HG03060 (cell line): ENCODE data around the gene SMTNL1.

Experiments
- ATAC-seq: cut with Tn5 transposase; IDR thresholded peaks from one replicate; pipeline ENCODE4 v1.9.1; 2021; ENCODE audit warnings: low read depth, moderate number of reproducible peaks; ENCODE audit not compliant: unreplicated experiment

SMTNL1 gene

DNA sequence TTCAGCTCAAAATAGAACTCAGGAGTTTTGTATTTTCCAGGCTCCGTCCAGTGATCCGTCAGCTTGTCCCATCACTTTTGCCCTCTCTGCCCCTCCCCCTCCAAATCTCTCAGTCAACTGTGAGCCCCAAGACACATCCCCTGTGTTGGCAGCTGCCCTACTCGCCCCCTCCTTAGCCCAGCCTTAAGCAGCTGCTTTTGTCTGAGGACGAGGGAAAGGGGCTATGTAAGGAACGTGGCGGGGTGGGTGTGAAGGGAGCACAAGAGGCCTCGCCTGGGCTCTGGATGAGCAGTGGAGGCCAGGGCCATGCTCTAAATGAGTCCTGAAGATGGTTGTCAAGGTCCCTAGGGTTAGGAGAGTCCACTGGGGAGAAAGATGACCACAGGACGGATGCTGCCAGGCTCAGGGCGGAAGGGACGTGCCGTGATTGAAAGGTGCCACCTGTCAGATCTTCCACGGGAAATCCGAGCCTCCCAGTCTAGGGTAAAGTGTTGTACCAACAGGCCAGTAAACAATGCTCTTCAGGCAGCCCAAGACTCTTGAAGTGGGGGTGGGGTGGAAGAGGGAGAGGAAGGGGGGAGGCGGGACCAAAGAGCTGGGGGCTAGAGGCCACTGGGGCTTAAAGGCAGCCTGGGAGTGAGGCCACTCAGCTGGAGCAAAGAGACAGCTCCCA lies at the start of gene SMTNL1:
SMTNL1 (plus strand) TSS at position 649 of the 673 bp plus-strand sequence. CDS start 5,048 bp downstream, outside the sequence.
- no peak for ATAC-seq

GRCh38 chr11:57487920-57488659 lies 49.3 kb upstream of the SMTNL1 start:
- no peak for ATAC-seq

- no peak for ATAC-seq
Measured at GRCh38 chr11:57490456-57491248, 46.7 kb upstream of the SMTNL1 start.

- no peak for ATAC-seq
Measured at GRCh38 chr11:57491371-57492061, 45.9 kb upstream of the SMTNL1 start.

DNA sequence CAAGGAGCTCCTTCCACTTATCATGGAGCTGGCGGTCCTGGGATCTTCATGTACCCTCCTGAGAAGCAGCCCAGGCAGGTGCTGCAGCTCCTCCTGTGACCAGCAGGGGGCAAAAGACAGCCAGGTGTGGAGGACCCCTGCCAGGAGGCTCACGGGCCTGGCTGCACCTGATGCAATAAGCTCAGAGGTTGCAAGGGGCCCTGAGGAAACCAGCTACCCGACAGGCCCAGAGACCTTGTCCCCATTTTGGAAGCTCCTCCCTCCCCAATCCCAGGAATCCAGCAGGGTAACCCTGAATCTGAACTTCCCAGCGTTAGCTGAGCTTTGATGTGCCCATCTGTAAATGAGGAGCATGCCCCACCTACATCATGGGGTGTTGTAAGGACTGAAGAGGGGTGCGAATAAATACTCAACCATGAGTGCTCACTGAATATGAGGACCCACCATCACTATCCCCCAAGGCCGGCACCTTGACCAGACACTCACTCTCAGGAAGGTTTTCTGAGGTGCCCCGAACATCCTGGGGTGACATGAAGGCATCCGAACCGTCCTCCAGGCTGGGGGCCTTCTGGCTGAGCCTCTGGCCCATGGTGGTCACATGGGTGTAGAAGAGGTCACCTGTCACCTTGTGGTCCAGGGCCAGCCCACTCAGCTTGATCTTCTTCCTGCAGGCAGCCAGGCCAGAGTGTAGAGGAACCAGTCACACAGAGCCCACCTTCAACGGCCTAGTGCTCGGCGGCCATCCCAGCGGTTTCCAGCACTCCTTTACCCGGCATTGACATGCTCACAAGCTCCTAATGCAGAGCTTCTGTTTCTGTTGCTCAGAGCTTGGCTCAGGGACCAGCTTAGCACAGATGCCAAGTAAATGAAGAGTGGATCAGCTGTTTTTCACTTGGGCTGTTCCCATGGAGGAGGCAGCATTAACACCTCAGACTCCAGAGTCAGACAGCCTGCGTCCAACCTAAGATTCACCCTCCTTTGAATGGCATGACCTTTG lies 43.6 kb upstream of the SMTNL1 start:
- ATAC-seq: no peak

GRCh38 chr11:57496109-57496820 lies 41.1 kb upstream of the SMTNL1 start:
- ATAC-seq: no peak

- no peak for ATAC-seq
Measured at GRCh38 chr11:57497303-57498247, 39.8 kb upstream of the SMTNL1 start.

DNA sequence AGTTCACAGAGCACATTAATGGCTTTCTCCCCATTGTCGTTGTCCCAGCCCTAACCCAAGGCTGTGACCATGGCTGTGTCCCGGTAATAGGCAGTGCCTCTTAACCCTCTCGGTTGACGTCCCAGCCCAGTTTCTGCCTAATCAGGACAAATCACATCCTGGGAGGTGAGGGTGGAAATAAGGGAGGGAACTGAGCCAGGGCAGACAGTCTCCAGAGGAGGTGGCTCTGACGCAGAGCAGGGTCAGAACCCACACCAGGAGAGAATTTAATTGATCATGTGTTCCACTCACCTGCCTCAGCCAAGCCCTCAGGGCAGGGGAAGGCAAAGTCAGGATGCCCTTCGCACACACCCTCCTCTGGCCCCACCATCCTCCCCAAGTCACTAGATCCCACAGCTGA lies 38.9 kb upstream of the SMTNL1 start:
- ATAC-seq: no peak

DNA sequence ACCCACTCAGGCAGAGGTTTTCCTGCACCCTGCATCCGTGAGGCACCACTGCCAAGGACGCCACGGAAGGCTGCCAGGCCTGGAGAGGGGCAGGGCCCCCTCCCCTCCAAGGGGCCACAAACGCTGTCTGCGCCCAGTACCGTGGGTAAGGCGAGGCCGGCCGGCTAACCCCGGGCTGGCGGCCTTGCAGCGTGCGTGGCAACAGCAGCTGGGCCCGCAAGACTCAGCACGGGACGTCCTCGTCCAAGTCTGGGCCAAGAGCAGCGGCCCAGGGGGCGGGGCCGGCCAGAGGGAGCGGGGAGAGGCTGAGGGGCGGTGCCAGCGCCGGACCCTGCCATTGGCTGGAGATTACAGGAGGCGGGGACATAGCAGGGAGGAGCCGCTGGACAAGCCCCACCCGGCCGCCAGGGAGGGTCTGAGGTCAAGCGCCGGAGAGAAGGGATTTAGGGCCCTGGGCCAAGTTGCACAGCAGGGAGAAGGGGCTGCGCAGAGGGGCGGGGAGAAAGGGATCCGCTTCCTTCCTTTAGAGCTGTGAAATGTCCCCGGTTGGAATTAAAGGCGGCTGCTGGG lies 37.9 kb upstream of the SMTNL1 start:
- ATAC-seq: no peak

GRCh38 chr11:57499983-57500461 lies 37.4 kb upstream of the SMTNL1 start:
- no peak for ATAC-seq

- no peak for ATAC-seq
Measured at GRCh38 chr11:57500515-57500914, 36.9 kb upstream of the SMTNL1 start.

GRCh38 chr11:57500926-57501325 lies 36.5 kb upstream of the SMTNL1 start:
- no peak for ATAC-seq

GRCh38 chr11:57501953-57502352 lies 35.4 kb upstream of the SMTNL1 start:
- ATAC-seq: no peak

DNA sequence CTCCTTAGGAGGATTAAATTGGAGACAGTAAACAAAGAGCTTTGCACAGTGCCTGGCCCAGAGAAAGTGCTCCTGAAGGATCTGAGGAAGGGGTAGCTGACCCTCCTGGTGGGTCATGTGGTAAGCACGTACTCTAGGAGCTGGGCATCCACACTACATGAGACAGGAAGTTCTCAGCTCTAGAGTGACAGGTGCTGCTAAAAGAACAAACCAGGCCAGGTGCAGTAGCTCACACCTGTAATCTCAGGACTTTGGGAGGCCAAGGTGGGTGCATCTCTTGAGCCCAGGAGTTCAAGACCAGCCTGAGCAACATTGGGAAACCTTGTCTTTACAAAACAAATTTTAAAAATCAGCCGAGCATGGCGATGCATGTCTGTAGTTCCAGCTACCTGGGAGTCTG lies 35.0 kb upstream of the SMTNL1 start:
- ATAC-seq: no peak

- ATAC-seq: no peak
Measured at GRCh38 chr11:57502870-57503269, 34.5 kb upstream of the SMTNL1 start.

DNA sequence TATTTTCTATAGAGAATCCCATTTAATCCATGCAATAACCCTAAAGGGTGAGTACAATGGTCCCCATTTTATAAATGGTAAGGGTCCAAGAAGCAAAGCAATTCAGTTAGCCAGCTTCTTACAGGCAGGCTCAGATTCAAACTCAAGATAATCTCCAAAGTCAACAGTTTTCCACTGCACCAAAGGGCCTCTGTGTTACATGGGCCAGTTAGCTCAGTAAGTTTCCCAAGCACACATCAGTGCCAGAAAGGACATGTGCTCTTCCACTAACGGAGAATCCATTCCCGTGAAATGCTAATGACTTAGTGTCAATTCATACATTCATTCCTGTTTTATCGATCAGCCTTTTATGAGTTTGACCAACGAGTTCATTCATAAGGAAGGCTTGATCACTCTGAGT lies 32.9 kb upstream of the SMTNL1 start:
- no peak for ATAC-seq

- no peak for ATAC-seq
Measured at GRCh38 chr11:57506522-57506921, 30.9 kb upstream of the SMTNL1 start.
